Keratinocyte (primary cell): ENCODE data around the gene YEATS4. TPM values are rescaled to one million over a fixed set of nuclear protein-coding genes. Genes with fewer than 3 reads are reported as not detected.

ENCODE experiments used
- DNase-seq: peaks from one replicate; pipeline ENCODE4 v3.0.0-alpha.2; 2011; ENCODE audit warnings: low read depth, missing footprints, low spot score
- FAIRE-seq: peaks from 2 replicates; lab custom pipeline; 2011; peaks lifted over from hg19 to GRCh38; lab: Jason Lieb, UNC
- H2AFZ ChIP-seq: 2 replicates; pipeline ENCODE4 v1.6.0; 2012; ENCODE audit warnings: low read length, control low read depth, inconsistent platforms; ENCODE audit not compliant: control insufficient read depth
- H3K27ac ChIP-seq: 2 replicates; pipeline ENCODE4 v1.5.1; 2011; ENCODE audit warnings: low read length; ENCODE audit not compliant: control insufficient read depth, insufficient read depth
- H3K27me3 ChIP-seq: 3 replicates; pipeline ENCODE4 v1.6.0; 2011; ENCODE audit warnings: low read length; ENCODE audit not compliant: control insufficient read depth, insufficient read depth; ENCODE audit errors: extremely low read depth
- H3K36me3 ChIP-seq, 2 experiments: 2 replicates in 1 of 2; 3 replicates in 1 of 2; pipeline ENCODE4 v1.5.1; 2011; ENCODE audit warnings: low read length in 2 of 2, mild to moderate bottlenecking in 1 of 2; ENCODE audit not compliant: control insufficient read depth in 2 of 2, insufficient read depth in 2 of 2; ENCODE audit errors: extremely low read depth in 1 of 2
- H3K4me1 ChIP-seq: 3 replicates; pipeline ENCODE4 v1.5.1; 2011; ENCODE audit warnings: low read length; ENCODE audit not compliant: control insufficient read depth, insufficient read depth; ENCODE audit errors: extremely low read depth
- H3K4me2 ChIP-seq: 3 replicates; pipeline ENCODE4 v1.6.0; 2011; ENCODE audit warnings: low read depth, low read length; ENCODE audit not compliant: control insufficient read depth, insufficient read depth; ENCODE audit errors: extremely low read depth
- H3K4me3 ChIP-seq, 3 experiments: fragments of 200-600 bp in 1 of 3; sonication (generic) in 1 of 3; 2 replicates in 2 of 3; 3 replicates in 1 of 3; pipeline ENCODE4 v1.5.1; 2011 to 2016; ENCODE audit warnings: low read length in 3 of 3, mild to moderate bottlenecking in 3 of 3, control low read depth in 2 of 3, inconsistent platforms in 1 of 3, low read depth in 1 of 3, mixed read lengths in 1 of 3, mixed run types in 1 of 3, moderate library complexity in 1 of 3; ENCODE audit not compliant: control insufficient read depth in 2 of 3, insufficient read depth in 2 of 3; ENCODE audit errors: extremely low read depth in 1 of 3
- H3K79me2 ChIP-seq: 2 replicates; pipeline ENCODE4 v1.6.0; 2012; ENCODE audit warnings: low read length; ENCODE audit not compliant: control insufficient read depth, insufficient read depth
- H3K9ac ChIP-seq: 3 replicates; pipeline ENCODE4 v1.6.0; 2011; ENCODE audit warnings: low read length; ENCODE audit not compliant: control insufficient read depth, insufficient read depth; ENCODE audit errors: extremely low read depth
- H3K9me1 ChIP-seq: 3 replicates; pipeline ENCODE4 v1.6.0; 2011; ENCODE audit warnings: low read length; ENCODE audit not compliant: control insufficient read depth, insufficient read depth; ENCODE audit errors: extremely low read depth
- H3K9me3 ChIP-seq: 2 replicates; pipeline ENCODE4 v1.5.1; 2012; ENCODE audit warnings: low read depth, low read length; ENCODE audit not compliant: control insufficient read depth
- H4K20me1 ChIP-seq: 3 replicates; pipeline ENCODE4 v1.6.0; 2011; ENCODE audit warnings: low read length; ENCODE audit not compliant: control insufficient read depth, insufficient read depth; ENCODE audit errors: extremely low read depth
- EZH2 ChIP-seq: IDR thresholded peaks from one replicate; pipeline ENCODE4 v1.6.1; 2012; ENCODE audit warnings: inconsistent platforms, mild to moderate bottlenecking, low read length, moderate library complexity
- dilution Hi-C: fragments of 300-500 bp; cut with MboI; formaldehyde crosslinking; loops from one replicate; pipeline ENCODE4 v1.7.0; 2020; ENCODE audit warnings: low sequenced_read_pairs; ENCODE audit not compliant: extremely low pct_ligation_motif_present
- polyA plus RNA-seq, 5 experiments: library from polyadenylated mRNA; depleted of rRNA in 3 of 5; stranded (reverse) in 3 of 5; stranded (forward) in 1 of 5; unstranded in 1 of 5; fragments of >200 nt; gene quantifications; 1 replicate in 1 of 5; 2 replicates in 3 of 5; 3 replicates in 1 of 5; pipeline versions ENCODE4 v1.2.1 to v1.2.3, GENCODE V29; 2011 to 2012; ENCODE audit warnings: missing spikeins in 2 of 5, low read depth in 1 of 5, low replicate concordance in 1 of 5
- TF ChIP-seq, protein P1 (sequence below), 3 experiments: IDR thresholded peaks in 1 of 3; conservative IDR thresholded peaks in 1 of 3; optimal IDR thresholded peaks in 1 of 3; 2 replicates in 2 of 3; 3 replicates in 1 of 3; pipeline versions ENCODE3 to v1.5.1; 2011; ENCODE audit warnings: low read length in 3 of 3, mild to moderate bottlenecking in 3 of 3, moderate library complexity in 2 of 3, control low read depth in 1 of 3, inconsistent platforms in 1 of 3; ENCODE audit not compliant: insufficient read depth in 2 of 3; ENCODE audit errors: extremely low read depth in 1 of 3

Gene YEATS4
- polyA plus RNA-seq, 1 donor (not counting 4 experiments of a cell fraction or from before 2014, with no cell fraction given) = 21.0 TPM

GRCh38 chr12:69350777-69351176 lies 8.8 kb upstream of the YEATS4 start:
- Histone ChIP-seq H3K4me2 (no peak overlapping the region), H2AFZ (no peak overlapping the region), H3K79me2 (no peaks in the 10 kb centered on the region), H3K27me3 (no peaks in the 10 kb centered on the region), H3K27ac (no peak overlapping the region), H3K9me1 (no peaks in the 10 kb centered on the region), H3K9me3 (no peaks in the 10 kb centered on the region), H3K9ac (no peak overlapping the region), H4K20me1 (no peaks in the 10 kb centered on the region), H3K4me1 (no peaks in the 10 kb centered on the region), H3K36me3 (no peaks in the 10 kb centered on the region), H3K4me3 (no peak overlapping the region)
- DNase-seq (no peak), FAIRE-seq (no peak)
- dilution Hi-C loops = no loop called here
- TF ChIP-seq, protein P1, sequence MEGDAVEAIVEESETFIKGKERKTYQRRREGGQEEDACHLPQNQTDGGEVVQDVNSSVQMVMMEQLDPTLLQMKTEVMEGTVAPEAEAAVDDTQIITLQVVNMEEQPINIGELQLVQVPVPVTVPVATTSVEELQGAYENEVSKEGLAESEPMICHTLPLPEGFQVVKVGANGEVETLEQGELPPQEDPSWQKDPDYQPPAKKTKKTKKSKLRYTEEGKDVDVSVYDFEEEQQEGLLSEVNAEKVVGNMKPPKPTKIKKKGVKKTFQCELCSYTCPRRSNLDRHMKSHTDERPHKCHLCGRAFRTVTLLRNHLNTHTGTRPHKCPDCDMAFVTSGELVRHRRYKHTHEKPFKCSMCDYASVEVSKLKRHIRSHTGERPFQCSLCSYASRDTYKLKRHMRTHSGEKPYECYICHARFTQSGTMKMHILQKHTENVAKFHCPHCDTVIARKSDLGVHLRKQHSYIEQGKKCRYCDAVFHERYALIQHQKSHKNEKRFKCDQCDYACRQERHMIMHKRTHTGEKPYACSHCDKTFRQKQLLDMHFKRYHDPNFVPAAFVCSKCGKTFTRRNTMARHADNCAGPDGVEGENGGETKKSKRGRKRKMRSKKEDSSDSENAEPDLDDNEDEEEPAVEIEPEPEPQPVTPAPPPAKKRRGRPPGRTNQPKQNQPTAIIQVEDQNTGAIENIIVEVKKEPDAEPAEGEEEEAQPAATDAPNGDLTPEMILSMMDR (optimal IDR thresholded peaks at IDR 0.05 in 1 of 3, IDR thresholded peaks at IDR 0.05 in 1 of 3, conservative IDR thresholded peaks at IDR 0.05 in 1 of 3; ENCODE audit: extremely low read depth in 1 of 3, insufficient read depth in 2 of 3, low read length in 3 of 3) = no peak
- no peak for TF ChIP-seq EZH2

DNA sequence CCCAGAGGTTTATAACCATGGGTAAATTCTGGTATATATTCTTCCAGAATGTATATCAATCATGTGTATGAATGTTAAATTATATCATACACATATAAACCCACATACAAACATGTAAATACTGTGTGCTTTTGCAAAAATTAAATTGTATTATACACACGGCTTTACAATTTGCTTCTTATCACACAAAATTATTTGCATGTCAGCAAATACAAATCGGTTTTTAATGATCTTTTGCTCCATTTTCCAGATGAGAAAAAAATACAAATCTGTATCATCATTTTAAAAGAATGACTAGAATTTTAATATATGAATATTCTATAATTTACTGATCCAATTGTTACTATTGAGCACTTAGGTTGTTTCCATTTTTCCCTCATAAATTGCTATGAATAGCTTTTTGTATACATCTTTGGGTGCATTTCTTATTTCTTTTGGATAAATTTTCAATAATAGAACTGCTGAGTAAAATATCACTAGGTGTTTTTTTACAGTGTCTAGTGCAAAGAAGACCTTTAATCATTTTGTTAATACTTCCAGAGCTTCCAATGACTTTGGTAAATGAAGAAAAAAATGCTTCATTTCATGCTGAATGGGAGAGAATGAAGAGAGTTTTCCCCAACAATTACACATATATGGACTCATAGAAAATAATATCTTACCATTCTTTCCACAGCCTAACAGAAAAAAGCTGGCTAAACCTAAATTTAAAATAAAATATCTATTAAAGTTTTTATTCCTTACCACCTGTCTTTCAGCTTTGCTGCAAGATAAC lies 7.9 kb upstream of the YEATS4 start:
- no peak for TF ChIP-seq EZH2
- TF ChIP-seq, protein P1 (optimal IDR thresholded peaks at IDR 0.05 in 1 of 3, IDR thresholded peaks at IDR 0.05 in 1 of 3, conservative IDR thresholded peaks at IDR 0.05 in 1 of 3; ENCODE audit: extremely low read depth in 1 of 3, insufficient read depth in 2 of 3, low read length in 3 of 3) = no peak
- Histone ChIP-seq H3K4me3 (no peak overlapping the region), H3K9me3 (no peaks in the 10 kb centered on the region), H3K36me3 (no peaks in the 10 kb centered on the region), H3K79me2 (no peaks in the 10 kb centered on the region), H3K4me2 (no peak overlapping the region), H2AFZ (no peak overlapping the region), H3K27ac (no peak overlapping the region), H3K27me3 (no peaks in the 10 kb centered on the region), H3K4me1 (no peaks in the 10 kb centered on the region), H3K9ac (no peak overlapping the region), H4K20me1 (no peaks in the 10 kb centered on the region), H3K9me1 (no peaks in the 10 kb centered on the region)
- dilution Hi-C loops = no loop called here
- FAIRE-seq (no peak), DNase-seq (no peak)
